ENCODE data around the gene OR8B2. TPM values are rescaled to one million over a fixed set of nuclear protein-coding genes. Genes with fewer than 3 reads are reported as not detected.

The OR8B2 gene
- total RNA-seq, 1 experiment from 2014 or later = not detected

DNA sequence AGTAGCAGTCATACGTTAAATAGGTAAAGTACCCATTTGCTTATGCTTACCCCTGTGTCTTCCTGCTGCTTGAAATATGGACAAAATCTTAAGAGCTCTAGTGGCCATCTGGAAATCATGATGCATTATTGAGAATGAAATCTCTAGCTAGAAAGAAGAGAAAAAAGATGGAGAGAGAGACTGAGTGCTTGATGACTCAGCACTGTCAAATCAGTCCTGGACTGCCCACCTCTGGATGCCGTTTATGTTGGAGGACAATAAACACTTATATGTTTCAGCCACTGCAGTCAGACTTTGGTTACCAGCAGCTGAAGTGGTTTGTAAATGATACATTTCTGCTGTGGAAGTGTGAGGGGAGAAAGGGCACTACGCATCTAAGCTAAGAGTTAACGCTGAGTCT is 36.7 kb upstream of the OR8B2 start:
- TF ChIP-seq EGR1 (IDR thresholded peaks at IDR 0.05; ENCODE audit: low read depth) (no peak), SIN3A (IDR thresholded peaks at IDR 0.05; ENCODE audit: low read depth) (no peak), ELF1 (IDR thresholded peaks at IDR 0.05; ENCODE audit: borderline replicate concordance, low read depth) (no peak), POLR2AphosphoS5 (IDR thresholded peaks at IDR 0.05; ENCODE audit: low read depth, low read length) (no peak), RAD21 (IDR thresholded peaks at IDR 0.05; ENCODE audit: low read depth) (no peak), ZNF274 (IDR thresholded peaks at IDR 0.05; ENCODE audit: low read depth, low read length) (no peak)
- Histone ChIP-seq H3K9ac (ENCODE audit: low read length) (no peak overlapping the region), H3K9me3 (ENCODE audit: control insufficient read depth in 1 of 2, insufficient read depth in 1 of 2, low read depth in 1 of 2, low read length in 2 of 2) (no peaks in the 10 kb centered on the region), H3K79me2 (ENCODE audit: insufficient read depth, low read length) (no peaks in the 10 kb centered on the region), H2AFZ (ENCODE audit: low read depth, low read length, poor library complexity, severe bottlenecking) (no peak overlapping the region), H3K9me2 (ENCODE audit: insufficient read depth) (no peaks in the 10 kb centered on the region), H4K20me1 (ENCODE audit: insufficient read depth) (no peaks in the 10 kb centered on the region), H3K27me3 (ENCODE audit: insufficient read depth, low read length) (peaks cover 63% of the 10 kb centered on the region), H3K4me3 (replicated peaks in 1 of 2; ENCODE audit: low read depth in 1 of 2, low read length in 2 of 2) (no peak overlapping the region), H3K36me3 (ENCODE audit: control insufficient read depth in 1 of 2, insufficient read depth in 2 of 2, low read length in 2 of 2) (no peaks in the 10 kb centered on the region), H3K4me1 (ENCODE audit: control insufficient read depth in 1 of 2, insufficient read depth in 2 of 2, low read length in 2 of 2) (no peaks in the 10 kb centered on the region), H3K27ac (ENCODE audit: low read depth, low read length) (no peak overlapping the region), H3K4me2 (ENCODE audit: low read length) (no peak overlapping the region)
- intact Hi-C loops (cut with micrococcal nuclease) = no loop called here
- ATAC-seq (no peak), DNase-seq (ENCODE audit: low read depth, low spot score) (no peak)
- POLR2A ChIA-PET = no interaction called here
- BruUV-seq (replicated peaks) = no TSS peak
- CTCF ChIA-PET = no interaction called here
- RAD21 ChIA-PET (ENCODE audit: low non-redundant PET in 1 of 2, low total read pairs in 2 of 2, uncharacterized antibody in 2 of 2, unreplicated experiment in 2 of 2) = no interaction called here

DNA sequence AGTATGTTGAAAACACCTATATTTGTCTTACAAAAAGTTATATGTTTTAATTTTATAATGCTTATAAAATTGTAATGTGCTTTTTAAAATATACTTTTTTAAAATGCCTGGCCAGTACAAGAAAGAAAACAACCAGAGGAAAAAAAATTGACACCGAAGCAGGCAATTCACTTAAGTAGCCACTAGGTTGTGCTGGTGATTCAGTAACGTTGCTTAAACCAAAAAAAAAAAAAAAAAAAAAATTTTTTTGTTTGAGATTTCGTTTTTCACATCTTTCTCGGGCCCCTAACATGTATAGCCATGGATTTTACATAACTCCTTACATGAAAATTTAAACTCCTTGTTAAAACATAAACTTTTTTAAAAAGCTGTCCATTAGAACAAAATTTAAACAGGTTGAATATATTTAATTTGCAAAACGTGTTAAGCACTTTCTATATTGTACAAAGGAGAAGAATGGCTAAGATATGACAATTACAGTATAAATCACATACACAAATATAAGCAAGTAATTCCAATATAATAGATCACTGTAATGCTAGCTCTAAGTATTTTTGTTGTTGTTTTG is 31.1 kb upstream of the OR8B2 start:
- DNase-seq (ENCODE audit: low read depth, low spot score) = peak; percentile 46
- intact Hi-C loops (cut with micrococcal nuclease) = loop anchor here (1.0 to 10.0 kb wide), 3 partner anchors 171 to 449 kb away; partner anchors contain the start of gene ROBO3
- no TSS peak for BruUV-seq (replicated peaks)
- H2AFZ ChIP-seq (ENCODE audit: low read depth, low read length, poor library complexity, severe bottlenecking) = peak overlapping the region; percentile 32
- no peak overlapping the region for H3K9ac ChIP-seq (ENCODE audit: low read length)
- no peaks in the 10 kb centered on the region for H3K9me3 ChIP-seq (ENCODE audit: control insufficient read depth in 1 of 2, insufficient read depth in 1 of 2, low read depth in 1 of 2, low read length in 2 of 2)
- peaks cover 57% of the 10 kb centered on the region for H3K27me3 ChIP-seq (ENCODE audit: insufficient read depth, low read length)
- RAD21 ChIA-PET (ENCODE audit: low non-redundant PET in 1 of 2, low total read pairs in 2 of 2, uncharacterized antibody in 2 of 2, unreplicated experiment in 2 of 2) = no interaction called here
- H3K27ac ChIP-seq (ENCODE audit: low read depth, low read length) = no peak overlapping the region
- no peak overlapping the region for H3K4me3 ChIP-seq (replicated peaks in 1 of 2; ENCODE audit: low read depth in 1 of 2, low read length in 2 of 2)
- H3K4me1 ChIP-seq (ENCODE audit: control insufficient read depth in 1 of 2, insufficient read depth in 2 of 2, low read length in 2 of 2) = no peaks in the 10 kb centered on the region
- ATAC-seq = no peak
- H3K79me2 ChIP-seq (ENCODE audit: insufficient read depth, low read length) = no peaks in the 10 kb centered on the region
- no peak overlapping the region for H3K4me2 ChIP-seq (ENCODE audit: low read length)
- H4K20me1 ChIP-seq (ENCODE audit: insufficient read depth) = no peaks in the 10 kb centered on the region
- CTCF ChIA-PET = interaction anchor here (0.7 to 1.9 kb wide), 6 partner anchors 14 to 422 kb away, joined by 3 to 14 read pairs (median 4); no protein-coding TSS in a partner anchor
- POLR2A ChIA-PET = no interaction called here
- H3K36me3 ChIP-seq (ENCODE audit: control insufficient read depth in 1 of 2, insufficient read depth in 2 of 2, low read length in 2 of 2) = no peaks in the 10 kb centered on the region
- H3K9me2 ChIP-seq (ENCODE audit: insufficient read depth) = no peaks in the 10 kb centered on the region
- TF ChIP-seq, protein P1, sequence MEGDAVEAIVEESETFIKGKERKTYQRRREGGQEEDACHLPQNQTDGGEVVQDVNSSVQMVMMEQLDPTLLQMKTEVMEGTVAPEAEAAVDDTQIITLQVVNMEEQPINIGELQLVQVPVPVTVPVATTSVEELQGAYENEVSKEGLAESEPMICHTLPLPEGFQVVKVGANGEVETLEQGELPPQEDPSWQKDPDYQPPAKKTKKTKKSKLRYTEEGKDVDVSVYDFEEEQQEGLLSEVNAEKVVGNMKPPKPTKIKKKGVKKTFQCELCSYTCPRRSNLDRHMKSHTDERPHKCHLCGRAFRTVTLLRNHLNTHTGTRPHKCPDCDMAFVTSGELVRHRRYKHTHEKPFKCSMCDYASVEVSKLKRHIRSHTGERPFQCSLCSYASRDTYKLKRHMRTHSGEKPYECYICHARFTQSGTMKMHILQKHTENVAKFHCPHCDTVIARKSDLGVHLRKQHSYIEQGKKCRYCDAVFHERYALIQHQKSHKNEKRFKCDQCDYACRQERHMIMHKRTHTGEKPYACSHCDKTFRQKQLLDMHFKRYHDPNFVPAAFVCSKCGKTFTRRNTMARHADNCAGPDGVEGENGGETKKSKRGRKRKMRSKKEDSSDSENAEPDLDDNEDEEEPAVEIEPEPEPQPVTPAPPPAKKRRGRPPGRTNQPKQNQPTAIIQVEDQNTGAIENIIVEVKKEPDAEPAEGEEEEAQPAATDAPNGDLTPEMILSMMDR (IDR thresholded peaks at IDR 0.05 in 2 of 3, conservative IDR thresholded peaks at IDR 0.05 in 1 of 3; ENCODE audit: borderline replicate concordance in 1 of 3, insufficient read depth in 1 of 3, low read depth in 2 of 3, low read length in 2 of 3) = peak; percentile 60 to 64 (median 63)
- TF ChIP-seq EZH2 (IDR thresholded peaks at IDR 0.05) = no peak
- TF ChIP-seq CBX3 (IDR thresholded peaks at IDR 0.05; ENCODE audit: low read depth) = no peak
- no peak for TF ChIP-seq POLR2A (IDR thresholded peaks at IDR 0.05; ENCODE audit: borderline replicate concordance, extremely low read depth, insufficient read depth, insufficient read length)
- TF ChIP-seq, protein P2, sequence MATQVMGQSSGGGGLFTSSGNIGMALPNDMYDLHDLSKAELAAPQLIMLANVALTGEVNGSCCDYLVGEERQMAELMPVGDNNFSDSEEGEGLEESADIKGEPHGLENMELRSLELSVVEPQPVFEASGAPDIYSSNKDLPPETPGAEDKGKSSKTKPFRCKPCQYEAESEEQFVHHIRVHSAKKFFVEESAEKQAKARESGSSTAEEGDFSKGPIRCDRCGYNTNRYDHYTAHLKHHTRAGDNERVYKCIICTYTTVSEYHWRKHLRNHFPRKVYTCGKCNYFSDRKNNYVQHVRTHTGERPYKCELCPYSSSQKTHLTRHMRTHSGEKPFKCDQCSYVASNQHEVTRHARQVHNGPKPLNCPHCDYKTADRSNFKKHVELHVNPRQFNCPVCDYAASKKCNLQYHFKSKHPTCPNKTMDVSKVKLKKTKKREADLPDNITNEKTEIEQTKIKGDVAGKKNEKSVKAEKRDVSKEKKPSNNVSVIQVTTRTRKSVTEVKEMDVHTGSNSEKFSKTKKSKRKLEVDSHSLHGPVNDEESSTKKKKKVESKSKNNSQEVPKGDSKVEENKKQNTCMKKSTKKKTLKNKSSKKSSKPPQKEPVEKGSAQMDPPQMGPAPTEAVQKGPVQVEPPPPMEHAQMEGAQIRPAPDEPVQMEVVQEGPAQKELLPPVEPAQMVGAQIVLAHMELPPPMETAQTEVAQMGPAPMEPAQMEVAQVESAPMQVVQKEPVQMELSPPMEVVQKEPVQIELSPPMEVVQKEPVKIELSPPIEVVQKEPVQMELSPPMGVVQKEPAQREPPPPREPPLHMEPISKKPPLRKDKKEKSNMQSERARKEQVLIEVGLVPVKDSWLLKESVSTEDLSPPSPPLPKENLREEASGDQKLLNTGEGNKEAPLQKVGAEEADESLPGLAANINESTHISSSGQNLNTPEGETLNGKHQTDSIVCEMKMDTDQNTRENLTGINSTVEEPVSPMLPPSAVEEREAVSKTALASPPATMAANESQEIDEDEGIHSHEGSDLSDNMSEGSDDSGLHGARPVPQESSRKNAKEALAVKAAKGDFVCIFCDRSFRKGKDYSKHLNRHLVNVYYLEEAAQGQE (IDR thresholded peaks at IDR 0.05; ENCODE audit: low read depth) = no peak
- TF ChIP-seq, protein P3, sequence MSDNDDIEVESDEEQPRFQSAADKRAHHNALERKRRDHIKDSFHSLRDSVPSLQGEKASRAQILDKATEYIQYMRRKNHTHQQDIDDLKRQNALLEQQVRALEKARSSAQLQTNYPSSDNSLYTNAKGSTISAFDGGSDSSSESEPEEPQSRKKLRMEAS (IDR thresholded peaks at IDR 0.05) = no peak
- no peak for TF ChIP-seq CEBPB (IDR thresholded peaks at IDR 0.05; ENCODE audit: low read depth)
- no peak for TF ChIP-seq ZFX (IDR thresholded peaks at IDR 0.05)
- no peak for TF ChIP-seq SRF (IDR thresholded peaks at IDR 0.05; ENCODE audit: low read depth)
- TF ChIP-seq SP1 (IDR thresholded peaks at IDR 0.05; ENCODE audit: low read depth) = no peak
- no peak for TF ChIP-seq TCF7L2 (IDR thresholded peaks at IDR 0.05; ENCODE audit: borderline replicate concordance, extremely low read depth, insufficient read depth, insufficient read length)

Measured in HCT116 (cell line).